ENCODE measurements around the gene CHML. TPM values are rescaled to one million over a fixed set of nuclear protein-coding genes. Genes with fewer than 3 reads are reported as not detected.
"Not testable (repeated sequence)": the region's sequence is repeated elsewhere in the genome, so short reads cannot be mapped to it uniquely, and the experiment has no call there.

CHML gene
- total RNA-seq, 4 donors from 2014 or later: 5.7 to 9.6 (median 6.8) TPM

DNA sequence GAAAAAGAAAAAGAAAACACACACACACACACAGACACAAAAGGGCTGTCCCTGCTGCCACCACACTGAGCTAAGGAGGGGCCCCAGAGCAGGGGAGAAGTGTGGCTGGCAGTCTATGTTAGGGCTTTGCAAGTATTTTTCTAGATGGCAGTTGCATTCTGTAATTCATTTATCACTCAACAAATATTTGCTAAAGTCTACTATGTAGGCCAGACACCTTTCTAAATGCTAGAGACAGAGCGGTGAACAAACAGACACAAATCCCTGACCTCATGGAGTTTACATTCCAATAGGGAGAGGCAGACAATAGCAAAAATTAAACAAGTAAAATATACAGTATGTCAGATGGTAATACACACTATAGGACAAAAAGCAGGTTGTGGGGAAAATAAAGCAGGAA, 32.1 kb upstream of the CHML start:
- Histone ChIP-seq H3K27me3 (no peaks in the 10 kb centered on the region), H3K9me3 (no peaks in the 10 kb centered on the region), H3K27ac (no peak overlapping the region), H3K4me1 (no peaks in the 10 kb centered on the region), H3K4me3 (no peak overlapping the region), H3K36me3 (no peaks in the 10 kb centered on the region)
- TF ChIP-seq, protein P1, sequence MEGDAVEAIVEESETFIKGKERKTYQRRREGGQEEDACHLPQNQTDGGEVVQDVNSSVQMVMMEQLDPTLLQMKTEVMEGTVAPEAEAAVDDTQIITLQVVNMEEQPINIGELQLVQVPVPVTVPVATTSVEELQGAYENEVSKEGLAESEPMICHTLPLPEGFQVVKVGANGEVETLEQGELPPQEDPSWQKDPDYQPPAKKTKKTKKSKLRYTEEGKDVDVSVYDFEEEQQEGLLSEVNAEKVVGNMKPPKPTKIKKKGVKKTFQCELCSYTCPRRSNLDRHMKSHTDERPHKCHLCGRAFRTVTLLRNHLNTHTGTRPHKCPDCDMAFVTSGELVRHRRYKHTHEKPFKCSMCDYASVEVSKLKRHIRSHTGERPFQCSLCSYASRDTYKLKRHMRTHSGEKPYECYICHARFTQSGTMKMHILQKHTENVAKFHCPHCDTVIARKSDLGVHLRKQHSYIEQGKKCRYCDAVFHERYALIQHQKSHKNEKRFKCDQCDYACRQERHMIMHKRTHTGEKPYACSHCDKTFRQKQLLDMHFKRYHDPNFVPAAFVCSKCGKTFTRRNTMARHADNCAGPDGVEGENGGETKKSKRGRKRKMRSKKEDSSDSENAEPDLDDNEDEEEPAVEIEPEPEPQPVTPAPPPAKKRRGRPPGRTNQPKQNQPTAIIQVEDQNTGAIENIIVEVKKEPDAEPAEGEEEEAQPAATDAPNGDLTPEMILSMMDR (IDR thresholded peaks at IDR 0.05): no peak
- no peak for TF ChIP-seq POLR2A (IDR thresholded peaks at IDR 0.05)
- TF ChIP-seq EP300 (IDR thresholded peaks at IDR 0.05): no peak
- DNase-seq (ENCODE audit: low spot score in 2 of 2): no peak
- WGBS, 2 donors: 88 to 97% methylated on average over 1 of the region's 1 CpG

DNA sequence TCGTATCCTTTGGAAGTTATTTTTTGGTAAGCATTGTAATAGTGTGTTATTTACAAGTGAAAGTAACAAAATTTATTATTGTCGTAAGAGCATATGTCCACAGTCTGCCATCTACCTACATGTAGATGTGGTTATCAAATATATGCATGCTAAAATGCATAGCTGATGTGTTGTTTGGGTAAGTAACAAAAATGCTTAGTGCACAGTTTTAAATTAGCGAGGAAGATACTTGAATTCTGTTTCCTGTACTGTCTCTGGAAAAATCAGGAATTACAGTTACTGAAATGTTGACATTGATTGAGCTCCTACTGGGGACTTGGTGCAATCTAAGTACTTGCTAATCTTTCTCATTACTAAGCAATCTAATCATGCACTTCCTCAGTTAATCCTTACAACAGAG, 26.2 kb upstream of the CHML start:
- Histone ChIP-seq H3K9me3 (no peaks in the 10 kb centered on the region), H3K27me3 (no peaks in the 10 kb centered on the region), H3K4me1 (peaks cover 0 to 6% (median 3%) of the 10 kb centered on the region in 4 donors), H3K4me3 (no peak overlapping the region), H3K27ac (no peak overlapping the region), H3K36me3 (no peaks in the 10 kb centered on the region)
- TF ChIP-seq, protein P1 (IDR thresholded peaks at IDR 0.05): no peak
- no peak for TF ChIP-seq EP300 (IDR thresholded peaks at IDR 0.05)
- TF ChIP-seq POLR2A (IDR thresholded peaks at IDR 0.05): no peak
- DNase-seq (ENCODE audit: low spot score in 2 of 2): no peak
- WGBS, 2 donors: 92 to 95% methylated on average over 3 of the region's 3 CpGs

DNA sequence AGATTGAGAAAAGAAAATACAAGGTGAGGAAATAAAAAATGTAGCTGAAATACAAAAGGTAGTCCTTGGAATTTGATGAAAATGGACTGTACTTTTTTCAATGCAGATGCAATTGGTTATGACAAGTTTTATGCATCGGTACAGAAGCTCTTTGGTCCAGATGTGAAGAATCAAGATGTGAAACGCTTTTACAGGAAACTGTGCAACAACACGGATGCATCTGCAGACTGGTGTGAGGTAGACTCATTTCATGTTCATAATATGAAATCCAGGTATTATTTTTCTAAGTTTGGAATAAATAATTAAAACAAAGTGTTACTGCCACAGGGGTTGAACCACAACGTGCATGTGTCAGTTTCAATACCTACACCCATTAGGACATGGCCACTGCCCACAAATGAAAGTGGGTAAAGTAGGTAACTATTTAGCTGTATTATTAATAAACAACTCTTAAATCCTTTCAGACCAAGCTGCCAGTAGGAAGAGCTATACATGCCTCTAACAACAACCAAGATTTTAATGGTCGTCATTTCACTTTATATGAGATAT, 20.3 kb upstream of the CHML start:
- 80 to 82% methylated on average over 5 of the region's 5 CpGs for WGBS, 2 donors
- Histone ChIP-seq H3K9me3 (no peaks in the 10 kb centered on the region), H3K36me3 (no peaks in the 10 kb centered on the region), H3K4me1 (peaks cover 0 to 6% (median 3%) of the 10 kb centered on the region in 4 donors), H3K4me3 (no peak overlapping the region), H3K27ac (no peak overlapping the region), H3K27me3 (no peaks in the 10 kb centered on the region)
- DNase-seq (ENCODE audit: low spot score in 2 of 2): no peak
- TF ChIP-seq EP300 (IDR thresholded peaks at IDR 0.05) (no peak), POLR2A (IDR thresholded peaks at IDR 0.05) (no peak)
- TF ChIP-seq, protein P1 (IDR thresholded peaks at IDR 0.05): no peak

DNA sequence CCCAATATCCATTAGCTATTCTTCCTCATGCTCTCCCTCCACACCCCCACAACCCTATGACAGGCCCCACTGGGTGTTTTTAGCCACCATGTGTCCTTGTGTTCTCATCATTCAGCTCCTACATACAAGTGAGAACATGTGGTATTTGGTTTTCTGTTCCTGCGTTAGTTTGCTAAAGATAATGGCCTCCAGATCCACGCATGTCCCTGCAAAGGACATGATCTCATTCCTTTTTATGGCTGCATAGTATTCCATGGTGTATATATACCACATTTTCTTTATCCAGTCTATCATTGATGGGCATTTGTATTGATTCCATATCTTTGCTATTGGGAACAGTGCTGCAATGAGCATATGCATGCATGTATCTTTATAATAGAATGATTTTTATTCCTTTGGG, 18.8 kb upstream of the CHML start:
- not testable (repeated sequence) for H3K36me3 ChIP-seq; H3K4me1 ChIP-seq; H3K27me3 ChIP-seq; H3K27ac ChIP-seq; H3K4me3 ChIP-seq; DNase-seq (ENCODE audit: low spot score in 2 of 2); H3K9me3 ChIP-seq
- 87 to 94% methylated on average over 2 of the region's 2 CpGs for WGBS, 2 donors

DNA sequence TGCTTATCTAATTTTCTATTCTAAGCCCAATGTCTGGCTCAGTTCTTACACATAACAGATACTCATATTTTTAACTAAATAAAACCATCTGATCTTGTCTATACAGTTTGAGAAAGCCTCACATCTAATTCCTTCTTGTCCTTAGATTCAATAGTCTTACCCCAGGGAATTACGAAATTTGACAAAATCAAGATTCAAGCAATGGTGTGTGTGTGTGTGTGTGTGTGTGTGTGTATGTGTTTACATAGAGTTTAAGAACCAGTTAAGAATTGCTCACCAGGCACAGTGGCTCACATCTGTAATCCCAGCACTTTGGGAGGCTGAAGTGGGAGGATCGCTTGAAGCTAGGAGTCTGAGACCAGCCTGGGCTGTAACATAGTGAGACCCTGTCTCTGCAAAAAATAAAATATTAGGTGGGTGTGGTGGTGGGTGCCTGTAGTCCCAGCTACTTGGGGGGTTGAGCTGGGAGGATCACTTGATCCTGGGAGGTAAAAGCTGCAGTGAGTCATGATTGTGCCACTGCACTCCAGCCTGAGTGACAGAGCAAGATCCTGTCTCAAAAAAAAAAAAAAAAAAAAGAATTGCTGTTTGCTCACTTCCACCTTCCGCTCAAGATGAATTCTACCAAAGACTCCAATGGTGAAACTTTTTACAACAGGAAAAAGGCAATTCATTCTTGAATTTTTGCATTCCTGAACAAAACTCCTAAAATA, 18.1 kb upstream of the CHML start:
- H3K4me3 ChIP-seq: no peak overlapping the region
- WGBS, 2 donors: 86 to 90% methylated on average over 3 of the region's 3 CpGs
- no peak for DNase-seq (ENCODE audit: low spot score in 2 of 2)
- H3K9me3 ChIP-seq: no peaks in the 10 kb centered on the region
- no peaks in the 10 kb centered on the region for H3K27me3 ChIP-seq
- no peak overlapping the region for H3K27ac ChIP-seq
- H3K4me1 ChIP-seq: peaks cover 0 to 3% (median 1%) of the 10 kb centered on the region in 4 donors
- no peaks in the 10 kb centered on the region for H3K36me3 ChIP-seq
- no peak for TF ChIP-seq EP300 (IDR thresholded peaks at IDR 0.05)
- TF ChIP-seq, protein P1 (IDR thresholded peaks at IDR 0.05): no peak
- no peak for TF ChIP-seq POLR2A (IDR thresholded peaks at IDR 0.05)

Measured in tibial nerve (tissue), 4 donors.